Activated naive CD4-positive, alpha-beta T cell treated with anti-CD3 and anti-CD28 coated beads for 36 hours (primary cell): ENCODE measurements around the gene FRMD4A. TPM values are rescaled to one million over a fixed set of nuclear protein-coding genes. Genes with fewer than 3 reads are reported as not detected.

ENCODE experiments used
- CTCF ChIA-PET: fragments of 350-600 bp; sonication (Branson Sonifier 250); formaldehyde crosslinking; loops from one replicate; lab custom pipeline; 2021; ENCODE audit warnings: antibody characterized with exemption; lab: Charles Lee
- DNase-seq: peaks from one replicate; pipeline ENCODE4 v3.0.0-alpha.2; 2020
- H3K27ac Mint-ChIP-seq: one replicate; pipeline ENCODE4 v1.8.0; 2021; ENCODE audit warnings: mild to moderate bottlenecking, mixed read lengths
- H3K27me3 Mint-ChIP-seq: one replicate; pipeline ENCODE4 v1.8.0; 2021; ENCODE audit warnings: low read depth, mixed read lengths
- H3K36me3 Mint-ChIP-seq: one replicate; pipeline ENCODE4 v1.8.0; 2021; ENCODE audit warnings: low read depth, mixed read lengths
- H3K4me1 Mint-ChIP-seq: one replicate; pipeline ENCODE4 v1.8.0; 2021; ENCODE audit warnings: low read depth, mixed read lengths
- H3K4me3 Mint-ChIP-seq: one replicate; pipeline ENCODE4 v1.8.0; 2021; ENCODE audit warnings: mild to moderate bottlenecking, moderate library complexity, mixed read lengths
- H3K9me3 Mint-ChIP-seq: one replicate; pipeline ENCODE4 v1.8.0; 2021; ENCODE audit warnings: mixed read lengths
- intact Hi-C: fragments of 100-400 bp; cut with micrococcal nuclease; formaldehyde crosslinking; loops from one replicate; pipeline ENCODE4 v1.15.1; 2023
- total RNA-seq, 2 experiments: library from RNA; stranded (reverse); gene quantifications; one replicate each; pipeline ENCODE4 v1.2.3, GENCODE V29; 2021

FRMD4A gene
- total RNA-seq, 2 experiments from 2014 or later, result 0.69 to 1.1 TPM

DNA sequence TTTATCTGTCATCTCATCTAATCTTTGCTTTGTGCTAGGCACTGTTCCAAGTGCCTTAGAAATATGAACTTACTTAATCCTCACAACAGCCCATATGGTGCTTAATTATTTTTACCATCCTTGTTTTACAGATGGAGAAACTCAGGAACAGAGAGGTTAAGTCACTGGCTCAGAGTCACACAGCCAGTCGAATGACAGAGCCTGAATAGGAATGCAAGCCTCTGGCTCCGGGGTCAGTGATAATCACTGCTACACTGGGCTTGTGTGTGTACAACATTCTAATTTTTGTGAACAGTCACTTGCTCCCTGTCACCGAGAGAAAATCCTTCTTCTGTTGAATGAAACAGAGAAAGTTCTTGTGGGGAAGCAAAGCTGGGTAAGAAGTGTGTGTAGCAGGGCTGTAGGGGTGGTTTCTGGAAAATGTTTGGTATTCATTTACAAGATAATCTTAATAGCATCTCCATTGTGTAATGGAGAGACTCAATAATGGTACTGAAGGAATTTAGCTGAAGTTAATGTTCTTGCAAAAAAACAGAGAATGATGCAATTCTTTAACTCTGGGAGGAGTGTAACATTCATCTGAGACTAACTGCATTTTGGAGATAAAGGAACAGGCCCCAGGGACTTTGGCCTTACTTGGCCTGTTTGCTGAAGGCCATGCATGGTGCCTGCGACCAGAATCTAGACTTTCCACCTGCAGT is 290.6 kb downstream of the FRMD4A start:
- peaks cover 6% of the 10 kb centered on the region for H3K9me3 Mint-ChIP-seq
- peaks cover 9% of the 10 kb centered on the region for H3K4me1 Mint-ChIP-seq
- no peak for DNase-seq
- intact Hi-C loops, result loop anchor here (2.0 kb wide), 1 partner anchor 31 kb away; no protein-coding TSS in a partner anchor
- H3K36me3 Mint-ChIP-seq, result no peaks in the 10 kb centered on the region
- CTCF ChIA-PET, result no interaction called here
- no peak overlapping the region for H3K4me3 Mint-ChIP-seq
- no peaks in the 10 kb centered on the region for H3K27me3 Mint-ChIP-seq
- no peak overlapping the region for H3K27ac Mint-ChIP-seq

DNA sequence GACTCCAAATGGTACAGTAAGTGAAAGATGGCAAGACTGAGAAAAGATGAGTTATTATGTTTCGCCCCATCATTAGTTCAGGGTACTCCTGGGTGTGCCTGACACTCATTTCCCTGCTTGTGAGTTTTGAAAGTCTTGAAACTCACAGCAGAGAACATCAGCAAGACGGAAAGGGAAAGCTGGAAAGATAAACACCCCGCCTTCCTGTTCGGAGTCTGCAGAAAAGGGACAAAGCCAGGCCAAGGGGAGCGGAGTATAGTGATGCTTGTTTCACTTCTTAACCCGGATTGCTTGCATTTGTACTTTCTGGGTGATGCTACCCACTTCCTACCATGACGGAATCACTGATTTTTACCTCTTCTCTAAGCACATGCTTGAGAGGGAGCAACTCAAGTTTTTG is 294.5 kb downstream of the FRMD4A start:
- no peak for DNase-seq
- no peak overlapping the region for H3K4me3 Mint-ChIP-seq
- no peak overlapping the region for H3K27ac Mint-ChIP-seq
- CTCF ChIA-PET, result no interaction called here
- no peaks in the 10 kb centered on the region for H3K9me3 Mint-ChIP-seq
- peaks cover 15% of the 10 kb centered on the region for H3K4me1 Mint-ChIP-seq
- no peaks in the 10 kb centered on the region for H3K27me3 Mint-ChIP-seq
- intact Hi-C loops, result no loop called here
- no peaks in the 10 kb centered on the region for H3K36me3 Mint-ChIP-seq

DNA sequence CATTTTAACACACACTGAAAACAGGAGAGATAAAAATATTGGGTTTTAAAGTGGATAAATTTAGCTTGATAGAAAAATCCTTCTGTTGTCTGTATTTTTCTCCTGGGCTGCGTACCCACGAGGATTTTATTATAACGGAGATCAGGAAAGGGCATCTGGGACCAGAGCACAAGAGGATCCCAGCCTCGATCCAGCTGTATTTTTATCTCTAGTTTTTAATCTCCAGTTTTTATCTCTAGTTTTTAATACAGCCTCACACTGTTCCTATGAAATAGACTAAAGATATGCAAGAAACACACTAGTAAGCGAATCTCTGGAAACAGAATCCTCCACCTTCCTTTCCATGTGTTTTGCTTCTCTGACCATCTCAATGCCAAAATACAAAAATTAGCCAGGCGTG is 295.2 kb downstream of the FRMD4A start:
- Mint-ChIP-seq H3K9me3 (no peaks in the 10 kb centered on the region), H3K4me3 (no peak overlapping the region), H3K4me1 (peaks cover 9% of the 10 kb centered on the region), H3K36me3 (no peaks in the 10 kb centered on the region), H3K27me3 (no peaks in the 10 kb centered on the region), H3K27ac (no peak overlapping the region)
- no peak for DNase-seq
- CTCF ChIA-PET, result interaction anchor here (0.7 to 1.7 kb wide), 2 partner anchors 12 to 42 kb away, joined by 4 to 5 read pairs; no protein-coding TSS in a partner anchor
- intact Hi-C loops, result no loop called here

DNA sequence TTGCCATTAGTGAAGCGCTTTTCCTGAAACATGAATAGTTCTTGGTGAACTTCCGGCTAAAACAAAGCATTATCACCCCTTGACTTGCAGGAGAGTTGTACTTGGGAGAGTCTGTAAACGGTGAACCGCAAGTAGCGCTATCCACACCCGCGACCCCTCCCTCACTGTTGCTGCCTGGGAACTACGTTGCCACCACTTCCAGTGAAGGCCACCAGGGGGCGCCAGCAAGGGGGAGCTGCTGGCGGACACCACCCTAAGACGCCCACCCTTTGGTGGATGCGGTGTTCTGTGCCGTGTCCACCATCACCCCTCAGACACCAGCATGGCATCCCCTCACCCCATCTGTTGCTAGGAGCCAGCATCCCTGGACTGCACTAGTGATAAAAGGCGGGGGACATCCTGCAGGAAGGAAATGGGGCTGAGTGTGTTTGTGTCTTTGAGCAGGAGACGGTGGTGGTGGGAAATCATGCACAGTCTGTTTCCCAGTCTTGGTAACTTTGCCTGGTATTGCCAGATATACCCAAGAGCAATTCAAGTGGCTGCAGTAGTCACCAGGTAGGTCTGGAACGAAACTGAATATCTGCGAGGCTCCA is 298.2 kb downstream of the FRMD4A start:
- Mint-ChIP-seq H3K4me3 (no peak overlapping the region), H3K9me3 (no peaks in the 10 kb centered on the region), H3K36me3 (no peaks in the 10 kb centered on the region), H3K27me3 (no peaks in the 10 kb centered on the region), H3K27ac (no peak overlapping the region), H3K4me1 (peaks cover 8% of the 10 kb centered on the region)
- CTCF ChIA-PET, result interaction anchor here (0.7 to 1.1 kb wide), 2 partner anchors 91 to 96 kb away, joined by 3 to 5 read pairs; no protein-coding TSS in a partner anchor
- peak; percentile 67 for DNase-seq
- intact Hi-C loops, result no loop called here

DNA sequence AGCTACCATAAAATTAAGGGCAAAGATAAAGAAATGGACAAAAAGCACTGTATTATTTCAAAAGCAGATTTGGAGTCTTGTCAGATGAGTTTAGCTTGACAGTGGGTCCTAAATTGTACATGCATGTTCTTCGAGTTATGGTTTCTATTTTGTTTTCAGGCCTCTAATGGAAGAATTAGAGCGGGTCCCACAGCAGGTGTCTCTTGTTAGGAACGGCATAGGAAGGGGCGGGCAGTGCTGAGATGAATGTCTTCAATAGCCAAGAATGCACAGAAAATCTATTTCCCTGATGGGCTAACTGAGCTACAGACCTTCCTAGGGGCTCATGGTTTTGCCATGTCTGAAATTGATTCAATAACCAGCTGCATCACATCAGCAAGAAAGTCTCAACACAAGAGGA is 304.4 kb downstream of the FRMD4A start:
- intact Hi-C loops, result no loop called here
- no peaks in the 10 kb centered on the region for H3K27me3 Mint-ChIP-seq
- H3K9me3 Mint-ChIP-seq, result no peaks in the 10 kb centered on the region
- no peaks in the 10 kb centered on the region for H3K36me3 Mint-ChIP-seq
- CTCF ChIA-PET, result interaction anchor here (0.6 kb wide), 1 partner anchor 16 kb away, joined by 3 read pairs; no protein-coding TSS in a partner anchor
- H3K4me1 Mint-ChIP-seq, result peaks cover 18% of the 10 kb centered on the region
- no peak overlapping the region for H3K4me3 Mint-ChIP-seq
- DNase-seq, result no peak
- no peak overlapping the region for H3K27ac Mint-ChIP-seq

DNA sequence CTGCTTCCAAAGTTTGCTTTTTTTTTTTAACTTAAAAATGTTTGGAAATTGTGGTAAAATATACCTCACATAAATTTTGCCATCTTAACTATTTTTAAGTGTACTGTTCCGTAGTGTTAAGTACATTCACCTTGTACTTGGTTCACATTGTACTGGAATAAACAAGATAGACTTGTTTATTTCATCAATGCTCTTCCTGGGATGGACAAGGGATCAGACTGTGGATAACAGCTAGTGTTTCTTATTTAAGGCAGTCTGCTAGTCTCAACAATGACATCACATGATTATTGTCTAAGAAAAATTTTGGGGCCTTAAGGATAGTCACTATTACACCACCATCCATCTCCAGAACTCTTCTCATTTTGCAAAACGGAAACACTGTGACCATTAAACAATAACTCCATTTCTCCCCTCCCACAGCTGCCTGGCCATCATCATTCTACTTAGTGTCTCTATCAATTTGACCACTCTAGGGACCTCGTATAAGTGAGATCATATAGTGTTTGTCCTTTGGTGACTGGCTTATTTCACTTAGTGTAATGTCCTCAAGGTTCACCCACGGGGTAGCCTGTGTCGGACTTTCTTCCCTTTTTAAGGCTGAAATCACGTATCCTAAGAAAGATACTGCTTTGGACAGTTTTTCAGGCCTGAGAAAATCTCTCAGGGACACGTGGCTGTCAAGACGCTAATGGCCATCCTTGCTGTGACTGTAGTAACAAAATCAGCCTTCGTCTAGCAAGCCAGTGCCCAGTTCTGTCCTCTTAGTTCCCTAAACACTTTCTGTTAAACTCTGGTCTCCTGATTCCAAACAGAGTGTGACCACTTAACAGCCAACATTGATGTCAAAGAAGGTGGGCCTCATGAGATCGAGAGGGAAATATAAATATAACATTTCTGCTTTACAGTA is 305.2 kb downstream of the FRMD4A start:
- no peak overlapping the region for H3K4me3 Mint-ChIP-seq
- no peaks in the 10 kb centered on the region for H3K9me3 Mint-ChIP-seq
- no peak overlapping the region for H3K27ac Mint-ChIP-seq
- no peak for DNase-seq
- H3K27me3 Mint-ChIP-seq, result no peaks in the 10 kb centered on the region
- intact Hi-C loops, result no loop called here
- peaks cover 18% of the 10 kb centered on the region for H3K4me1 Mint-ChIP-seq
- no peaks in the 10 kb centered on the region for H3K36me3 Mint-ChIP-seq
- CTCF ChIA-PET, result no interaction called here

DNA sequence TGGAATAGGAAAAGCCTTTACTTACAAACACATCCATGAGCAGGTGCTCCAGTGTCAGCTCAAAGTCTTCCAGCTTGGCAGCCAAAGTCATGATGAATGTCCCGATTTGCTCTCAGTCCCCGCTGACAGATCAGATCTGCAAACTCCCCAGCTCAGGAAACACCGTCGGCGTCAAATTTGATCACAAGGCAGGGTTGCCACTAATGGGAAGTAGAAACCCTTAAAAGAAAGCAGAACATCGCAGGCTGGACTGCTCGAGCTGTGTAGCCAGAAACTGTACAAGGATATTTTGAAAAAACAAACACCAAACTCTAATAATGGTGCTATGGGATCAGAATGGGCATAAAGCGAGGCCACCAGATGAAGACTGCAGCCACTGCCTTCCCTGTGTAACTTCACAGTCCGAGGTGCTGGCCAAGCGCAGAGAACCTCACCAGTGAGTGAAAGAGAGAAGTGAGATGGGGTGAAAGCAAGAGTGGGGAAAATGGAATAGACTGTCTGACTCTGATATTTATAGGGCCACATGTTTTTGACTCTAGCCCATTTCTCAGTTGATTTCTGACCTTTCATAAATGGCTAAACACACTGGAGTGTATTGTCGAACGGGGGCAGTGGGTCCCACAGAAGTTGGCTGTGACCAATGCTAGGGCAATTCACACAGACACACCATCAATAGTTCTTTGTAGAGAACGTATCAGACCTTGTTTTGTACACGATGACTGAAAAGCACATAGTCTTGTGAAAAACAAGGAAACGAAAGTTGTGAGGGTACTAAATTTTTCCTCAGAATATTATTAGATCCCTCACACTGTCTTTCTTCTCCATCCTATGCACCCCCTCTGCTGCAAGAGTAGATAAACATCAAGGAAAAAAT is 306.2 kb downstream of the FRMD4A start:
- peaks cover 18% of the 10 kb centered on the region for H3K4me1 Mint-ChIP-seq
- H3K27ac Mint-ChIP-seq, result no peak overlapping the region
- intact Hi-C loops, result no loop called here
- no peaks in the 10 kb centered on the region for H3K9me3 Mint-ChIP-seq
- DNase-seq, result no peak
- CTCF ChIA-PET, result interaction anchor here (0.7 to 1.2 kb wide), 2 partner anchors 10 to 154 kb away, joined by 3 to 5 read pairs; no protein-coding TSS in a partner anchor
- no peak overlapping the region for H3K4me3 Mint-ChIP-seq
- no peaks in the 10 kb centered on the region for H3K27me3 Mint-ChIP-seq
- no peaks in the 10 kb centered on the region for H3K36me3 Mint-ChIP-seq

DNA sequence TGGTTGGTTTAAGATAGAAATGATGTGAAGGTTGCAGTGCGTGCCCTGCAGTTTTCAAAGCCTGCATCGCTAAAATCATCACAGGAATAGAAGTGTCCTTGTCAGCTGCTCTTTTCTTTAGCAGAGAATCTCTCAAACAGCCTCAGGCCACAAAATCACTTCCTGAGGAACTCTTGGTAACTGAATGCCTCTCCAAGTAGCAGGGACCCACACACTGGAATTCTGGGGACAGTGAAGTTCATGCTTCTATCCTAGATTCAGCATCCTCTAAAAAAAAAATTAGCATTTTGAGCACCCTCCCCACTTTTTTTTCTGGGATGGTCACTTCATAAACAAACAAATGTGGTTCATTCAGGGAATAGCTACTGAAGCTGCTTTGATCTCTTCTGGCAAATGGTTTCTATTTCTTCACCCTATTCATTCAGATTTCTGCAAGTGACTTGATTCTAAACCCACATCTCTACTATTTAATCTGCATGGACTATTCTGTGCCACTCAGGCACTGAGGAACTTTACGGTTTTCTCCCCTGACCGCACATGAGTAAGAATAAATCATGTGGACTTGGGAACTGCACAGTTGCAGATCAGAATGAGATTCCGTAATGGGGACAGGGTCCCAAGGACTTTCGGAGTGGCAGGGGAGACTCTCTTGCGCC is 306.9 kb downstream of the FRMD4A start:
- Mint-ChIP-seq H3K4me3 (no peak overlapping the region), H3K9me3 (peaks cover 2% of the 10 kb centered on the region), H3K4me1 (peaks cover 18% of the 10 kb centered on the region), H3K27ac (no peak overlapping the region), H3K27me3 (no peaks in the 10 kb centered on the region), H3K36me3 (no peaks in the 10 kb centered on the region)
- intact Hi-C loops, result no loop called here
- CTCF ChIA-PET, result interaction anchor here (0.7 to 1.2 kb wide), 2 partner anchors 11 to 153 kb away, joined by 3 to 5 read pairs; no protein-coding TSS in a partner anchor
- no peak for DNase-seq

DNA sequence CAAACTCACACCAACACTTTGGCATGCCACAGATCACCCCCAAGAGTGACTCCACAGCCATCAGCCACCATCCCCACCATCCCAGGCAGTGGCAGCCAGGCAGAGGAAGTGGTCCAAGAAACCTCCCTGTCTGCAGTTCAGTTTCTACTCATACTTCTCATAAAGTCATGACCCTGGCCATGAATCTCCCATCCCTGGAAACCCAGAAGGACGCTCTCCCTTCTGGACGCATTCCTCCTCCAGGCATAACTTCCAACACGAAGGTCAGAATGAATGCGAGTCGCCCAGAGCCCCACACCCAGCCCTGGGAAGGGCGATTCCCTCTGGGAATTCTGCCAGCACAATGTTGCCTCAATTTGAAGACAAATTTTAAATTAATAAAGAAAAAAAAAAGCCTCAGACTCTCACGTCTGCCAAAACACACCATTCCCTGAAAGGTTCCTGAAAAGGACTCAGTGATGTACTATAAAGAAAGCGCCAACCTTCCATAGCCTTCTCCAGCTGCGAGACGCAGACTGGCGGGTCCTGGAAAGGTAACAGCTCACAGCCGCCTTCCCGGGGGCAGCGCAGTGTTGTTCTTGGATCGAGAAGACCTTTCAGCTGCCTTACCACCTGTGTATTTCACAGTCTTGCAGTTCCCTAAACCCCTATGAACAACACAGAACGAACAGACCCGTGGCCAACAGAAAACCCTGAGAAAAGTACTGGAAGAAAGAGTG is 307.6 kb downstream of the FRMD4A start:
- no peaks in the 10 kb centered on the region for H3K27me3 Mint-ChIP-seq
- H3K4me1 Mint-ChIP-seq, result peaks cover 18% of the 10 kb centered on the region
- H3K27ac Mint-ChIP-seq, result no peak overlapping the region
- intact Hi-C loops, result no loop called here
- CTCF ChIA-PET, result interaction anchor here (1.2 kb wide), 1 partner anchor 12 kb away, joined by 5 read pairs; no protein-coding TSS in a partner anchor
- peaks cover 6% of the 10 kb centered on the region for H3K9me3 Mint-ChIP-seq
- no peak overlapping the region for H3K4me3 Mint-ChIP-seq
- no peak for DNase-seq
- H3K36me3 Mint-ChIP-seq, result peaks cover 3% of the 10 kb centered on the region

DNA sequence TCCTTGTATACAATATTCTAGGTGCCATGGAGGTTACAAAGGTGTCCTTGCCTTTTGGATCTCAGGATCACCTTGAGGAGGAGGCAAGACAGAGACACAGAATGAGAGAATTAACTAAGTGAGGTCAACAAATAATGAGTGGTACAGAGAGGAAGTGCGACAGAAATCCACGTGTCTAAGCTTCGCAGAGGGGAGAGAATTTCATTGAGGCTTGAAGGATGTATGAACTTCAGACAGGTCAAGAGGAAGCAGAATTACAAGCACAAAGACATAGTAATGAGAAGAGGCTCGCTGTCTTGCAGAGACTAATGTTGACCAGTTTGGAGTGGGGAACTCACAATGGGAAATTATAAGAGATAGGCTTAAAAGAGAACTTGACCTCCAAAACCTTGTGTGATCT is 308.7 kb downstream of the FRMD4A start:
- H3K36me3 Mint-ChIP-seq, result peaks cover 3% of the 10 kb centered on the region
- intact Hi-C loops, result no loop called here
- H3K27ac Mint-ChIP-seq, result no peak overlapping the region
- CTCF ChIA-PET, result no interaction called here
- no peak for DNase-seq
- H3K4me3 Mint-ChIP-seq, result no peak overlapping the region
- no peaks in the 10 kb centered on the region for H3K27me3 Mint-ChIP-seq
- peaks cover 18% of the 10 kb centered on the region for H3K4me1 Mint-ChIP-seq
- peaks cover 6% of the 10 kb centered on the region for H3K9me3 Mint-ChIP-seq
